Stimulated activated CD8-positive, alpha-beta memory T cell treated with anti-CD3 and anti-CD28 coated beads, Interleukin-4, amount 100 ng/mL, for 4 hours (primary cell): Measurements from ENCODE around the gene GAREM1.
"Not testable (repeated sequence)": the region's sequence is repeated elsewhere in the genome, so short reads cannot be mapped to it uniquely, and the experiment has no call there.

Source experiments
- DNase-seq, 2 donors: peaks; one replicate each; pipeline ENCODE4 v3.0.0-alpha.2; 2020; ENCODE audit warnings: low read depth in 2 of 2, low spot score in 1 of 2

The GAREM1 gene

DNA sequence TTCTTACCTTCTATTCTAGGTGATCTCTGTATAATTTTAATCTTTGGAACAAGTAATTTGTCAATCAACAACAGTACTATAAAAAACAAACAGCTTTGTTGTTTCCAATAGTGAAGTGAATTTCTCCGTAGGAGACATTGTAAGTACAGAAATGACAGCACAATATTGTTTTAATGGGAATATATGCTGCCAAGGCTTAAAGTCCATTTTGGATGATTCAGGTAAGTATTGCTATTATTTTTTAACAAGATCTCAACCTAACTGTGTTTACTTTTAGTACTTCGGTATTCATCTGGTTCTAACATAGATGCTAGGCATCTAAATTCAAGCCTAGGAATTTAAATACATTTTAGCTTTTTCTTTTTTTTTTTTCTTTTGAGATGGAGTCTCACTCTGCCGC, 175.1 kb downstream of the GAREM1 start:
- no peak for DNase-seq

DNA sequence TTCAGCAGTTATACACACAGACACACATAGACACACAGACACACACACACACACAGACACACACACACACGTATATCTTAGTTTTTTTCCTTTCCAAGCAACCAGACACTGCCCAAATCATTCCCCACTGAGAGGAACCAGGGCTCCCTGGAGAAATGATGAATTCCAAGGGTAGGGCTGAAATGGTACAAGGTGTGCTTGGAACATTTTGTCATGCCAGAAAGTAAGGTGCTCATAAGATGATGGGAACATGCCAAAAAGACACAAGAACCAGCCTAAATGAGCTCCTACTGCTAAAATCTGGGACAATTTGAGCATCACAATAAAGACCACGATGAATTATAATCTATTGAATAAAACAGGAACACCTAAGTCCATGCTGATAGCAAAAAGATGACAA, 177.6 kb downstream of the GAREM1 start:
- no peak for DNase-seq

DNA sequence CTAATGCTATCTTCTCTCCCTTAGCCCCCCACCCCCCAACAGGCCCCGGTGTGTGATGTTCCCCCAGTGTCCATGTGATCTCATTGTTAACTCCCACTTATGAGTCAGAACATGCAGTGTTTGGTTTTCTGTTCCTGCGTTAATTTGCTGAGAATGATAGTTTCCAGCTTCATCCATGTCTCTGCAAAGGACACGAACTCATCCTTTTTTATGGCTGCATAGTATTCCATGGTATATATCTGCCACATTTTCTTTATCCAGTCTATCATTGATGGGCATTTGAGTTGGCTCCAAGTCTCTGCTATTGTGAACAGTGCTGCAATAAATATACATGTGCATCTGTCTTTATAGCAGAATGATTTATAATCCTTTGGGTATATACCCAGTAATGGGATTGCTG, 179.1 kb downstream of the GAREM1 start:
- not testable (repeated sequence) for DNase-seq

DNA sequence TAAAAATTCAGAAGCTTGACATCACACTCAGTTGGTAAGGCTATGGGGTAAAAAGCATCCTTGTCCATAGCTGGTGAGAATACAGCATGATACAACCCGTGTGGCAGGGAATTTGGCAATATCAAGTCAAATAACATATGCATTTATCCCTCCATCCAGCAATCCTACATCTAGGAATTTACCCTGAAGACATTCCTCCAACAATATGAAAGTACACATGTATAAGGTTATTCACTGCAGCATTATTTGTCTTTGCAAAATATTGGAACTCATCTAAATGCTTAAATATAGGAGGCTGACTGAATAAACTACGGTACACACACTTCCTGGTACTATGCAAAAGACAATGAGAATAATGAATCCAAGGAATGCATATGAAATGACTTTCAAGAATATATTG, 179.9 kb downstream of the GAREM1 start:
- no peak for DNase-seq

DNA sequence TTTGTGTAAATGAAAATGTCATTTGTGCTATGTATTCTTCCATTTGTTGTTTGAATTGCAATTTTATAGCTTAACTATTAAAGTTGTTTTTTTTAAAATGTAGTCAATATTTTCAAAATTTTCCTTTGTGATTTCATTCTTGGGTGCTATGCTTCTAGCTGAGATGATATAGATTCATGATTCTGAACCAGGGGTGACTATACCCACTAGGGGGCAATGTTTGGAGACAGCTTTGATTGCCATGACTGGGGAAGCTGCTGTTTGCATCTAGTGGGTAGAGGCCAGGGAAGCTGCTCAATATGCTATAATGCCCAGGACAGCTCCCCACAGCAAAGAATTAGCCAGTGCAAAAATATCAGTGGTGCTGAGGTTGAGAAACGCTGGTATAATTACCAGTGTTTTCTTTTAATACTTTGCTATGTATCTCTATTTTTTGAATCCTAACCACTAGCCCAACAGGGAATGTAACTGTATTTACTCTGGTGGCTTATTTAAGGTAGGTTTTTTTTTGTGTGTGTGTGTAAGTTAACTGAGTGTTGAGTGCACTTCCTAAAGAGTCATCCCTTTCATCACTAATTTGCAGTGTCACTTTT, 181.1 kb downstream of the GAREM1 start:
- no peak for DNase-seq

DNA sequence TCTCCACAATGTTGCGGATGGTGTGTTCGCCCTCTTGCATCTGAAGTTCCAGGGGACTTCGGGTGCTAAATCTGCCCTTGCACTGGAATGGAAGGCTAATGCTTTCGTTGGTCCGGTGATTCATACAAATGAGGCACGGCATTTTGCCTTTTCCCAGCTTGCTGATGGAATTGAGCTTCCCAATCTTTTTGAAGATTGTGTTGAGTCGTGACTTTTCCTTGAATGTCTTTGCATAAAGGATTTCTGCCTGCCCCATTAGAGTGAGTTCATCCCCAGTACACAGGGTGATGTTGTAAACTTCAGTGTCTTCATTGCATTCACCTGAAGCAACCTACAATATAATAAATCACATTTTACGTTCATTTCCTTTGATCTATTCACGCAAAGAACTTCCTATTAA, 182.8 kb downstream of the GAREM1 start:
- DNase-seq, result no peak

DNA sequence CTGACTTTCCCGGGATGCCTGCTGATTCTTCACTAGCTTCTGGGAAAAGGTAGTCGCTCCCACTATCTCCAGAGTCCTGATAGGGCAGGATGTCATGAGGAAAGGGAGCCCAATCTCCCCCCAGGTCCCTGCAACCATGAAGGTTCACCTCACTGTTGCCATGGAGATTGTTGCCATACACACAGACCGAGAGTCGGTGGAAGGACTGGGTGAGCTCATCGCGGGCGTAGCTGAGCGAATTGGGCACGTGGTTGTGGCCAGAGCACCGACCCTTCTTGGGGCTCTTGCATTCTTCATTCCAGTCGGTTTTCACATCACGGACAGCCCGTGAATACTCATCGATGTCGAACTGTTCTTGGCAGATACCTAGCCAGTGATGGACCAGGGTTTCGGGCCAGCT, 183.4 kb downstream of the GAREM1 start:
- DNase-seq, result no peak

DNA sequence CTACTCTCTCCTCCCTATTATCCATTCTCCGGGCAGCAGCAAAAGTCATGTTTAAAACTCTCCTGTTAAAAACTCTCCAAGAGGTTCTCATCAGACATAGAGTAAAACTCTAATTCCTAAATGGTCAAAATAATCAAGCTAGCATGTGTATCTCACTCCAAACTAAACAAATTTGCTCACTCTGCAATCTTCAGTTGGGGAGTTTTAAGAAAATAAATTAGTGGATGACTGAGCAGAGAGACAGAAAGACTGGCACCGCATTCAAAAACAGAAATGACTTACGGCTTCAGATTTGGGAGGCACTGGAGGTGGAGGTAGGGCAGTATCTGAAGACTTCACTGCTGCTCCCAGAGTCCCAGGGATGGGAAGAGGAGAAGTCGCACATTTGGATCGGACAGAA, 183.9 kb downstream of the GAREM1 start:
- DNase-seq, result no peak

DNA sequence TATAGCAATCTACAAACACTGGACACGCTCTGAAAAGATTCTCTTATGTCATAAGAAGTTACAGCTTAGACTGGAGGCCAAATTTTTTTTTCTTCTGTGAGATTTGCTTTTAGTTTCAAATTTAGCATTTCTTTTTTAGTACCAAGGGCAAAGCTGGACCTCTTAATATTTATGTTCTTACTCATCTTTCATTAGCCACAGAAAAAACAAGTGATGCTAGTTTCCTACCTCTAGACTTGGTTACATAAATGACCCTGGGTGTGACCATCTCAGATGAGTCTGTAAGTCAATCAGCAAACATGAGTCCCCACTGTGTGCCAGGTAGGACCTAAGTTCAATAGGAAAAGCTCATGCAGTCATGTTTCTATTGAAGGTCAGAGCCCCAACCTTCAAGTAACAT, 186.4 kb downstream of the GAREM1 start:
- no peak for DNase-seq

DNA sequence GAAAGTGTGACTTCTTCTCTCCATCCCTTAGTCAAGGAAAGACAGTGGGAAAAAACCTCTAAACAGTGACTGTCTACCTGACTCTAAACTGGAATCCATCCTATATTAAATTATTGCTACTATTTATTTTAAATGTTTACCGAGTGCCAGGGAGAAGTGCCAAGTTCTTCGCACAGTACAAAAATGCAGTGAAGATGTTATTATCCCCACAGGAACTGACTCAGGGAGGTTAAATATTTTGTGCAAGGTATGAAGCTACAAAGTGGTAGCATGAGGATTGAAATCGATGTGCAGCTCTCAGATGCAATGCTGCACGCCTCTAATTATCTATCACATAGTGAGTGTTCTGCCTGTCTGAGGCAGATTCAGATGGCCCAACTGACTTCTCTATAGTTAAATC, 189.8 kb downstream of the GAREM1 start:
- no peak for DNase-seq

DNA sequence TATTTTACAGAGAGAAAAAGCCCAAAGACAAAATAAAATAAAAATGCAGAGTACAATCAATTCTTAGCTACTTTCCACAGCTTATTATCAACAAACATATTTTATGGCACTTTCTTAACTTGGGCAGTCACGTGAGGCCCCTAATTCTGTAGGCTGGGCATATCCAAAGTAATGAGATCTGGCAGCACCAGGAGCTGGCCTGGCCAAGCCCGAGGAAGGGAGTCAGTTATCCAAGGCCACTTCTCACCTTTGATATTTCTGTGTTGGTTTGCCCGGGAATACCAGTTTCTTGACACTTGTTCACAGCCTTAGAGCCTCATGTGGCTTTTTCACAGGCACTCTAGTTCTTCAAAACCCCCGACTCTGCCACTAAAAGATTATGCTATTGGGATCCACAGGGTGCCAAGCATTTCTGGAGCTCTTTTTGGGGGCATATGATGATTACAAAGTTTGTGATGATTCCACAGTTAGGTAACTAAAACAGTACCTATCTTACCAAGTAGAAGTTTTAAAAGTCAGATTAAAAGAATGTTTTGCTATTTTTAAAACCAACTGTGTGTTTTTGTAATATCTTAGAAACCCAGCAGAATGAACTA, 190.4 kb downstream of the GAREM1 start:
- DNase-seq, result no peak

DNA sequence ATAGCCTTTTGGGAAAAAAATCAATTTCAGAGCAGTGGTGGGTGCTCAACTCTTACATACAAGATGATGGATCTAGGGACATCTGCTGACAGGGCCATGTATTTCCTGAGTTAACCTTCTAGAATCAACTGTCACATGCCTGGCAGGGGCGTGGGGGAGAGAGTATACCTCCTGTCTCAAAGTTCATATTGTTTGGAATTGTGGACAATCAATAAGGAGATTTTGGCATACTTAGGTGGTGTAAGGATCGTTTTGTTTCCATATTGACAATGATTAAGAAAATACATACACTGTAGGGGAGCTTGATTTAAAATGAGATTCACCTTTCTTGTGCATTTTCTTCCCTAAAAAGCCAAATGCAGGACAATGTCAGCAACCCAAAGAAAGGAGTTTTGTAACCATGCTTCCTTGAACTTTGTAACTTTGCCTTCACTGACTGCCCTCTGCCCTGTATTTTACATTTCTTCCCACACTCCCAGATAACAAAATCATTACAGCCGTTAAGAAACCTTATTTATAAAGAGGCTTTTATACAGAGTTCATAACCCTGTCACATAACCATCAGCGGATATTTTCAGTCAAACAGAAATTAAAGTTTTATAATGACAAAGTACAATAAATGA, 192.4 kb downstream of the GAREM1 start:
- no peak for DNase-seq

DNA sequence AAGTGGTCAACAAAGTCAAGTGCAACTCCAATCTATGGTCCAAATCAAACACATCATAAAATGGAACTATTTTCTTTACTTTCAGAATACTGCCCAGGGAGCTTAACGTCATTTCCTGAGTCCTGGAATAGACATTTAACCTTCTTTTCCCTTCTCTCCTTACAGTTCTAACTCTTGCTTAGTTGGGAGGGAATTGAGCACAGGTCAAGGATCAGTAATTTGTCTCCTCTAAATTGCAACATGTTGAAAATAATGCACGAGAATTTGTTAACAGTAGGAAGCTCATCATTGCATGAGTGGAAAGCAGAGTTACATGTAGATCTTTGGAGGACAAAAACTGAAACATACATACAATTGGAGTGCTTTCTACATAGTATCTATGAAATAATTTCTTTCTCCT, 193.1 kb downstream of the GAREM1 start:
- no peak for DNase-seq

DNA sequence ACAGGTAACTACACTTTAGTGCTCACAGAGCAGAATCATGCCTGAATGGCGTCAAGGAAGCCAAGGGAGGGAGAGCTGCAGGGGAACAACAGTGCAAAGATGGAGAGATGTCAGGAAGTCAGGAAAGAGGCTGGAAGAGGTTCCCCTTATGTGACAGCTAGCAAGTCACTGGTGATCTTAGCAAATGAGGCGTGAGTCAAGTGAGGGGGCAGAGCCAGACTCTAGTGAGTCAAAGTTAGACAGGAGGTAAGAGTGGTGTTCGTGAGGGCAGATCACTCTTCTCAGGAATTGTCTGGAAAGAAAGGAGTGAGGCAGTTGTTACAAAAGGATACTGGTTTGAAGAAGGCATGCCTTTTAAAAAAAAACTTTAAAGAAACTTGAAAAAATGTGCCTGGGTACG, 193.8 kb downstream of the GAREM1 start:
- no peak for DNase-seq

DNA sequence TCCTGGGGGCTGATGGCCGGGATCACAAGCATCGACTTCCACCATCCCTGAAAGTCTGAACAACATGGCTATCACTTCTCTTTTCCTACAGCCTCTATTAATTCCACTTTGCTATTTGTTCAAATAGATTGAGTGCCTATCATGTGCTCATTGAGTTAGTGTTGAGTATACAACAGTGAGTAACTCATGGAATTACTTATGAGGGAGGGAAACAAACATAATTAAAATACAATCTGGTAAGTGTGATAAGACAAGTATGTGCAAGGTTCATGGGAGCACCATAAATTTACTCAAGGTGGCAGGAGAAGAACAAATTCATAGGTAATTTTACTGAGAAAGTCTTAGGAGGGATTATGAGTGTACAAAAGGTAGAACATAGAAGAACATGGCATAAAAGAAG, 194.4 kb downstream of the GAREM1 start:
- no peak for DNase-seq

DNA sequence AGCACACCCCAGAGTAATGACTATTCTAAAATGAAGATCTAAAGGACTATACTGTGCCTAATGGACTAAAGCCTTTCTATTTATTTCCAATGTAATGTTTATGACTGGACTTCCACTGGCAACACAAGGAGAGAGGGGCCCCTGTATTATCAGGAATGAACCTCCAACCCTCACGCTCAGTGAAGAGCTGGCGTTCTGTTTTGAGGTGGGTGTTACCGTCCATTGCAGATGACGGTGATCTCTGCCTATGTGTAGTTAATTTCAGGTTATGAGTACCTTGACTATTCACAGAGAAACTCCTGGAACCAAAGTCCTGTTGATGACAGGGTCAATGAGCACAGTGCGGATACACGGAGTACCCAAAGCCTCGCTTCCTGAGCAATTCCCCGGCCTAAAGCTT, 195.5 kb downstream of the GAREM1 start:
- no peak for DNase-seq

DNA sequence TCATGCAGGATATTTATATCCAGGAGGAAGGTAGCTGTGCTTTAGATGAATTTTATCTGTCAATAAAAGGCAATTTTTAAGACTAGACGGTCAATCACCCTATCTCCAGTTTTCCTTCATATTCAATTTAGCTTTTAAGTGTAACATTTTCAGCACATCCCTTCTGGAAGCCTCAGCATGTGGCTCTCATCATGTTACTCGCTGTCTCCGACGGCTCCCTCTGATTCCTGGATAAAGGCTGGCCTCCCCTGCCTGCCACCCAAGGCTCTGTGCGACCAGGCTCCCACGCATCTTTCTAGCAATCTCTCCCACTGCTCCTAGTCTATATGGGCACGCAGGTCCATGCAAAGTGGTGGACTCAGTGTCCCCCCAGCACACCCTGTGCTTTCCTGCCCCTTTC, 196.4 kb downstream of the GAREM1 start:
- no peak for DNase-seq

DNA sequence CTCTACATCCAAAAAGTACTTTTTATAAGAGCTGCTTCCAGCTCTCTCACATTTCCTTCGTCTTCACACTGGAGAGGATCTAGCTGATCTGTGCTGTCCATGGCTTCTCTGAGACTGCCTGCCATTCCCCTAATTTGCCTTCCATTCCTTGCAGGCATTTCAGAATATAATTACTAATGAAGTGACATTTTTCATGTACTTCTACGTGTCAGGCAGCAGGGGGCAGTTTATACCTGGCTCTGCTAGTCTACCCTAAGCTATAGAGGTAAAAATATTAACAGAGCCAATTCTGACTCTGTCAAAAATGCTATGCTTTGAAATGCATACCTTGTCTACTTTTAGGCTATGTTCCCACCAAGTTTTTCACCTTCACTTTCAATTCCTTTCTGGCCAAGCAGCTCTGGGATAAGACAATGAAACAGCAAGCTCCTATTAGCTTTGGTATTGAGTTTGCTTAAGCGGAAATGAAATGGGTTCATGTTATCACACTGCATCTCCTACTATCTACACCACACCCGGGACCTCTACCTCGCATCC, 198.9 kb downstream of the GAREM1 start:
- DNase-seq, result no peak

DNA sequence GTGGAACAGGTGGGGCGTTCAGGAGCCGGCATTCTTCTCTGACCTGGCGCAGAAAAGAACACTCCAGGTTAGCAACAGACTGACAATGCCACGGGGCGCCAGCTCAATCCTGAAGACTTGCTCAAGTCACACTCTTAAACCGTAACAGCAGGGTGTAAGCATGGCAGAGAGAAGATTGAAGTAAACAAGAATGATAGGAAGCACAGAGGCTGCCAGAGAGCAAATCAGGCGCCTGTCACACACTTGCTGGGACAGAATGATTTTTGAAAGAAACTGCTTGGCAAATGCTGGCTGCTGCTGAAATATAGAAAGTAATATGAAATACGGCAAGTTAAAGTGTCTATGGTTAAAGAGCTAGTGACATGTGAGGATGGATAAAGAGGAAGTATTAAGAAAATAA, 200.3 kb downstream of the GAREM1 start:
- no peak for DNase-seq

DNA sequence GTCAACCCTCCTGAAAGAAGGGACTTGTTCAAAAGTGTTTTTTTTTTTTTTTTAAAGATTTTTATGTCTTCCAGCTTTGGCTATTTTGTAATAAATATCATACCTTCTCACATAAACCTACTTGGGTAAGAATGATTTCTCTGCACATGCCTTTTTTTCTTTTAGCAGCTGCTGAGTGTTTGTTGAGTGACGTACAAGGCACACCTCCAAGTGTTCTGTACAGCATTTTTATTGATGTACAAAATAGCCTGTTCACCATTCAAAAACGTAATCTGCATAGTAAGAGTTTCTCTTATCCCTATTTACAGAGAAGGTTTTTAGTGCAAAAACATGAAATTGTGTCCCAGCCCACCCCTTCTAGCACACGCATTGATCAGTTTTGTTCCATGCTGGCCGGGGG, 203.2 kb downstream of the GAREM1 start:
- no peak for DNase-seq

DNA sequence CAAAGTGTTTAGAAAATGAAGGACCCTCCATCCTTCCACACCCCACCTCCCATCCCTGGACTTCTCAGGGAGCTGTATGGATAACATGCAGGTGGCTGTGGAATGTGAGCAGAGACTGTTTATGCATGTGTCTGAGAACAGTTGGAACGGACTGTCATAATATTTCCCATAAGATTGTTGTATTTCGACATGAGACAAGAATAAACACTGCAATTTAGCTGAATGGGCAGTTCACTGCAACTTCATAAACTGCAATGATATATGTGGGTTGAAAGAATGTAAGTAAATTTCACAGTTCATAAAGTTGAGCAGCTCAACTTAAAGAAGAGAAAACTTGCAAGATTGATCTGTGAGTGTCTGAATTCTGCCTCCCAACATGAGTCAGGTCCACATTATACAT, 206.3 kb downstream of the GAREM1 start:
- DNase-seq, result no peak

DNA sequence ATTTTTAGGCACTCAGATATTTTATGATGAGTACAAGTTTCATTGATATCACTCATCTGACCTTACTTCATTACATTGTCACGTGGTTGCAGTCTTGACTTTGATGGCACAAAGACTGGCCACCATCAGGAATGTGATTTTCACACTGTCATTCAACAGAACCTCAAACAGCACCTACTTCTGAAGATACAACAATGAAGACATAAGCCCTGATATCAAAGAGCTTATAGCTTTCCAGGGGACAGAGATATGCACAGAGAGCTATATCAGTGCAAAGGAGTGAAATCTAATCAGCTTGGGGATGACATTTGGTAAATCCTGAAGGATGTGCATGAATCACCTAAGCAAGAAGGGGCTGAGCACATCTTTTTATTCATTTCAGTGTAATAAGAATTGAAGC, 208.6 kb downstream of the GAREM1 start:
- no peak for DNase-seq

DNA sequence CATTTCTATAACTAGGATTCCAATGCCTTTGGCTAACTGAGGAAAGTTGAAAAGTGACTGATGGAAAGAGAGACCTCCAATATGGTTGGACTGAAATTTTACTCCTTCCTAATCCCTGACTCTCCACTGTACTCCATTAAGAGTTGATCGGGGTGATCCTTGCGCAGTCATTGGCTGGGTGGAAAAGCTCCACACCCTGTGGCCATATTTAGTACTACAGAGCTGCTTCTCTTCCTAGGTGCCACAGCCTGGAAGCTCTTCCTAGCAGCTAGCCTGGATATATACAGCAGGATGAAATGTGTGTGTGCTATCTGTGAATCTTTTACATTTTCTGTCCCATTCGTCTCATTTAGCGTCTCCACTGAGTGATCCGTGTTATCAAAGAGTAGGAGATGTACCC, 209.7 kb downstream of the GAREM1 start:
- no peak for DNase-seq
